ENCODE data around the gene ZNF827.

The ZNF827 gene

DNA sequence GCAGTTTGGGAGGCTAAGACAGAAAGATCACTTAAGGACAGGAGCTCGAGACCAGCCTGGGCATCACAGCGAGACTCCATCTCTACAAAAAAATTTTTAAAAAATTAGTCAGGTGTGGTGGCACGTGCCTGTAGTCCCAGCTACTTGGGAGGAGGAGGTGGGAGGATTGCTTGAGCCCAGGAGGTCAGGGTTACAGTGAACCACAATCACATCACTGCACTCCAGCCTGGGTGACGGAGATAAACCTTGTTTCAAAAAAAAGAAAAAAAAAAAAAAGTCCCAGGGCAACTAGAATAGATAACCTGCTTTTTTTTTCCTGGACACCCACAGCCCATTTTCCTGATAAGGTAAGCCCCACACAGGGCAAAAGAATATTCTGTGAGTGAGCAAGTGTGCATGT is 162.4 kb downstream of the ZNF827 start:
- FAIRE-seq (no peak), DNase-seq (ENCODE audit: extremely low spot score, insufficient read length, low read depth) (no peak)

DNA sequence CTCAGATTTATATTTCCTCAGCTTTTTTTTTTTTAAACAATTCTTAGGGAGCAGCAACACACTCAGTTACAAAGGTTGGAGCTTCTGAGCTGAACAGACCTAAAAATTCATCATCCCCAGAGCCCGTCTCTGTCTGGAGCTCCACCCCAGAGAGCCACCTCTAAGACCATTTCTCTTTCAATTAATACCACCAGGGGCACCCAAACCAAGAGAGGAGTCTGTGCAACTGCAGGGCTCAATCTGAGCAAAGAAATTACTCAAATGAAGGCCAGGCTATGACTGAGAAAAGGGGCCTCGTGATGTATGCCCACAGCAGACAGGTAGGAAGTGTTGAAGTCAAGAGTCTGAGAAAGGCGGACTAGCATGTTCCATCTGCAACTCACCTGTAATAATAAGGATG is 163.2 kb downstream of the ZNF827 start:
- DNase-seq (ENCODE audit: extremely low spot score, insufficient read length, low read depth) (no peak), FAIRE-seq (no peak)

DNA sequence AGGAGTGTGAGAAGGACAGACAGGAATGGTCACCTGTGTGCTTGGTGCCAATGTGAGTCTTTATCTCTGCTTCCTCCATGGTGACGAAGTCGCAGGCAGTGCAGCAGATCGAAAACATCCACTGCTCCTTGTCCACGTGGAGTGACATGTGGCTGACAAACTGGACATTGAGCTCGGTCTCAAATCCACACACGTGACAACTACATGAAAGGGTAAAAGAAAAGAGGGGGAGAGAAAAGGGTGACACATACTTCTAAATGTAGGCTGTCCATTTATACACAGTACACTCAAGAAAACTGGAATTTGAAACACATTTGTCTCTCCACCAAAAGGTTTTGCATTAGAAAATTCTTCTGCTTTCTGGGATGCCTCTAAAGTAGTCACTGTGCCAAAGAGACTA is 164.2 kb downstream of the ZNF827 start:
- DNase-seq (ENCODE audit: extremely low spot score, insufficient read length, low read depth) = no peak
- no peak for FAIRE-seq

DNA sequence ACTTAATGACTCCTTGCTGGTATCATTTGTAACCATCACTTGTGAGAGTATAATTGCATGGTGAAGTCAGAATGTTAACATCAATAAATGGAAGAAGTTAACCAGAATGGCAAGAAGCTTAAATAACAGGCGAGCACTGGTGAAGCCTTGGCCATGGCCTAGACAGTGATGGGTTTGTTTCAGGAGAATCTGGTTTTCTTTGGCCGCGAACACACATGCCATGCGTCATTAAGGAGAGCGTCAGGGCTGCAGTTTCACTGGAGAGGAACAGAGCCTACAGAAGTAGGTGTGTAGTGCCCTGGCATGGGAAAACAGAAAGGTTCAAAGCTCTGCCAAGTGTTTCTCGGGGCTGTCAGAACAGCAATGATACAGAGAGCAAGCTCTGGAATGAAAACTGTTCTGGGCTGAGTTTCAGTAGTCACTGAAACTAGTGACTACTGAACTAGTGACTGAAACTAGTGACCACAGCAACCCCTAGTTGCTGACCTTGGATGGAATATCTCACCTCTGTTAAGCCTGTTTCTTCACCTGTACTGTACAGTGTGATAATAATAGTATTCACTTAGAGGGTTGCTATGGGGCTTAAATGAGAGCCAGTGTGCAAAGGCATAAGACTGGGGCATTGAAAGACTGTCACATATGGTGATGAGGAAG is 164.9 kb downstream of the ZNF827 start:
- DNase-seq (ENCODE audit: extremely low spot score, insufficient read length, low read depth) (peak; percentile 22), FAIRE-seq (peak; percentile 91)

DNA sequence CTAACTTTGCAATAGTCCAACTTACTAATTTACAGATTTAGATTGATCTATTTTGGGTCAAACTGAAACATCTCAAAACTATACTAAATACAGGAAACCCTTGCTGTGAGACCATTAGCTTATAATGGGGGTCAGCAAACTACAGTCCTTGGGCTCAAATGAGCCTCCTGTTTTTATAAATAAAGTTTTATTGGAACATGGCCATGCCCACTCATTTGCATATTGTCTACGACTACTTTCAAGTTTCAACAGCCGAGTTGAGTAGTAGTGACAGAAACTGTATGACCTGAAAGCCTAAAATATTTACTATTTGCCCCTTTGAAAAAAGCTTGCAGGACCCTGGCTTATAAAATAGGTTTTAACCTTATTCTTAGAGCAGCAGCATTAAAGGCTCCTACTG is 166.3 kb downstream of the ZNF827 start:
- DNase-seq (ENCODE audit: extremely low spot score, insufficient read length, low read depth) (no peak), FAIRE-seq (no peak)

DNA sequence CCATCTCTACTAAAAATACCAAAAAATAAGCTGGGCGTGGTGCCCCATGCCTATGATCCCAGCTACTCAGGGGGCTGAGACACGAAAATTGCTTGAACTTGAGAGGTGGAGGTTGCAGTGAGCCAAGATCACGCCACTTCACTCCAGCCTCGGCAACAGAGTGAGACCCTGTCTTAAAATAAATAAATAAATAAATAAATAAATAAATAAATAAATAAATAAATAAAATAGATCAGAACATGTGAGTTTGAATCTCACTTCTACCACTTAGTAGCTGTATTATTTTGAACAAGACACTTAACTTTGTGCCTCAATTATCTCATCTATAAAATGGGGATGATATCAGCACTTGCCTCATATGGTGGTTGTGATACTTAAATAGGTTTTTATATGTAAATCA is 168.5 kb downstream of the ZNF827 start:
- FAIRE-seq = no peak

DNA sequence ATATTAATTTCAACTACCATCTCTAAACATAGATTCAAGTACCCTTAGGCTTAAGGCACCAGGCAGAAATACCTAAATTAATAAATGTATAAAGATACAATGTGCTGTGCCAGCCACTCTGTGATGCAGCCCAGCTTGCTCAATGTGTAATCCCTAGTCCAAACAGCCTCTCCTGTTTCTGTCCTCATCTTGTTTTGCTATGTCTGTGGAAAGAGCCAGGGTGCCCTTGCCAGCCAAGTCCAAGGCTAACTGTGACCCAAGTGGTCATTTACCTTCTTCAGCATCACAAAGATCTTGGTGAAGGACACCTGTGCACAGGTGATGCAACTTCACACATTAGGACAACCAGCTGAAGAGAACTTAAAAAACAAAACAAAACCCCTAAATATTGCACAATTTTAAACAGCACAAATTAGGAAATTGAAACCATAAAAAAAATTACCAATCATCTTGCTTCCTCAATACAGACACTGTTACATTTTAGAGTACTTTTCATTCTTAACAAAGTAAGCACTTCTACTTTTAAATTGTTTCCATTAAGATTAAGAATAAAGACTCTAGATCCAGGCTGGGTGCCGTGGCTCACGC is 169.1 kb downstream of the ZNF827 start:
- DNase-seq (ENCODE audit: extremely low spot score, insufficient read length, low read depth) = no peak
- no peak for FAIRE-seq

More for the DNA sequence above, 168.5 kb downstream of the ZNF827 start:
- no peak for DNase-seq (ENCODE audit: extremely low spot score, insufficient read length, low read depth)

DNA sequence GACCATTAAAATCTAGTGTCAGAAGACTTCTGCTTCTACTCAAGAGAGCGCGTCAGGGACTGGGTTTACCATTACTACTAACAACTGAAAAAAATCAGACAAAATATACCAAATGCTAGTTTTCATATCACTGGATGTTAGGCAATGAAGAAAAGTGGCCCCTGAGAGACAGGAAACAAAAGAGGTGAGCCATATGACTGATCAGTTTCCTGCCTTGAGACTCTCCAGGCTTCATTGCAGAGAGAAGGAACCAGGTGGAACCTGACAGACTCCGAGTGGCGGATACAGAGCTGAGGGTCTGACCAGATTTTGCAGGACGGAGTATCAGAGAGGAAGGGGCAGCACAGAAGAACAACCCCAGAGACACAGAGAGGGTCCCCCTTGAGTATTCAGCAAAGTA is 172.3 kb downstream of the ZNF827 start:
- FAIRE-seq = no peak

DNA sequence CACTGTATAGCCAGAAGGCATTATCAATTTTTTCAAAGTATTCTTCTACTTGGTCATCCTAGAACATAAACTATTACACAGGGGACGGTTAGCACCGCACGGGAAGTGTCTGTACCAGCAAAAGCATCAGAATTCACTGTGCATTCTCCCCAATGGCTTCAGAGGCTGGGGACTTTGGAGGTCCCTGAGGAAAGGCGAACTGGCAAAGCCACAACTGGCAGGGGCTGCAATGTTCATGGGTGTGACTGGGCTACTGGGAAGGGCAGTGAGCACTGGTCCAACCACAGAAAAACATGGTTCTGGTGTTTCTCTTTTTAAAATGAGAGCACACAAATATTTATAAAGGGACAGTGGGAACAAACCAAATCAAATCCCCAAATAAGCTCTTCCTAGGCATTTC is 175.2 kb downstream of the ZNF827 start:
- no peak for DNase-seq (ENCODE audit: extremely low spot score, insufficient read length, low read depth)
- no peak for FAIRE-seq

More for the DNA sequence above, 172.3 kb downstream of the ZNF827 start:
- DNase-seq (ENCODE audit: extremely low spot score, insufficient read length, low read depth) = no peak

DNA sequence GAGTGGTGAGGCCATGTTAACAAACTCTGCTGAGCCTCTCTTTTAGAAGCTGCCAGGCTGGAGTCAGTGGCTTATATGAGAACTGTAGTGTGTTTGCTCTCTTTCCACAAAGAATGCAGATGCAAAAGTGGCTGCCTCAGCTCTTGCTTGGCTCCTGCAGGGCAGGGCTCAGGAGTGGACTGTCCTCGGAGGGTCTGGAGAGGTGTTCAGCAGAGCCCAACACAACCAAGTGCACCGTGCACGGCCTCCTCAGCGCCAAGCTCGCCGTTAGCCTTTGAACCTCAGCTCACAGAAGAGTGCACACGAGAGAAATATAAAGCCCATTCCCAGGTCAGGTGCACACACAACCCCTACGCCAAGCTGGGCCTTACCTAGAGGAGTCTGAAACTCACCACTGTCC is 175.9 kb downstream of the ZNF827 start:
- FAIRE-seq (no peak), DNase-seq (ENCODE audit: extremely low spot score, insufficient read length, low read depth) (no peak)

DNA sequence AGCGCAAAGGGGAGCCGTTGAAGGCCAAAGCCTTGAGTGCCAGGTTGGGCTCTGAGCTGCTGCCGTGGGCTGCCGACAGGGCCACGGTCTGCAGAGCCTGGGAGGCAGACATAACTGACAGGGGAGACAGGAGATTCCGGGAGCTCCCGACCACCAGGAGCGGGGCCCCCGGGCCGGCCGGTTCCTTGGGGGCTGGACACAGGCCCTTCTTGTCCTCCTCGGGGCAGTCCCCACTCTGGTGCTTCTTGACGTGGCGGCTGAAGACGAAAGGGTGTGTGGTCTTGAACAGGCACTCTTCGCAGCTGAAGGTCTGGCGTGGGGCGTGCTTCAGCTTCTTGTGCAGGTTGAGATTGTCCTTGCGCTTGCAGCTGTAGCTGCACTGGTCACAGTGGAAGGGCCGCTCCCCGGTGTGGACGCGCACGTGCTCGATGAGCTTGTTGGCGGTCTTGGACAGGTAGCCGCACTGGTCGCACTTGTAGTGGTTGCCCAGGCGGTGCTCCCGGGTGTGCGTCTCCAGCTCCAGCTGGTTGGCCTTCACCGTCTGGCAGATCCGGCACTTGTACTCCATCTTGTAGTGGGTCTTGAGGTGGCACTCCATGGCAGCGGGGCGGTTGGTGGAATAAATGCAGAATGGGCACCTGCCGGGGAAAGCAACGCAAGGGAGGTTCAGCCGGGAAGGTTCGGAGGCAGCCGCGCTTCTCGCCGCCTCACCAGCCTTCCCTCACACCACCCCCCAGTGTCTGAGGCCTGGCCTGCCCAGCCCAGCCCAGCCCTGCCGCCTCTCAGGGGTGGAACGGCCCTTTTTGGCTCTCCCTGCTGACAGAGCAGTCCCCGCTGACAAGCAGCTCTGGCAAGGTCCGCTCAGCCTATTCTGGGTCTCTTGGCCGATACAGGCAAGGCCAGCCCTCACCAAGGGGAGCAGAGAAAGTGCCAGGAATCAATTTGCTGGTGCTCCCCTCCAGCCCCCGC is 177.4 kb downstream of the ZNF827 start:
- FAIRE-seq (no peak), DNase-seq (ENCODE audit: extremely low spot score, insufficient read length, low read depth) (no peak)

DNA sequence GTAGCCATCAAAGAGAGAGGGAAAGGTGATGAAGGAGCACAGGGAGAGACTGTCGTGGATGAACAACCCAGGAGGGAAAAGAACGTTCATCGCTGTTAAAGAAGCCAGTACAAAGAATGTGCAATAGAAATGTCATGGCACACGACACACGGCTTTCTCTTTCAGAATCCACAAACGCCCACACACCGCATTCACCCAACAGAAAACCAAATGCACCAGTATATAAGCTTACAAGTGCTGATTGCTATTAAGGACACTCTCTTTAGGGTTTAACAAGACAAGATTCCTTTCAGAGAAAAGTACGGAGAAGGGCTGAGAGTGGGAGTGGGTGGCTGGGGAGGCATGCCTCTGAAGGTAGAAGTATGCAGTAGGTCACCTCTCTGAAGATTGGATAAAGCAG is 178.4 kb downstream of the ZNF827 start:
- FAIRE-seq = no peak

DNA sequence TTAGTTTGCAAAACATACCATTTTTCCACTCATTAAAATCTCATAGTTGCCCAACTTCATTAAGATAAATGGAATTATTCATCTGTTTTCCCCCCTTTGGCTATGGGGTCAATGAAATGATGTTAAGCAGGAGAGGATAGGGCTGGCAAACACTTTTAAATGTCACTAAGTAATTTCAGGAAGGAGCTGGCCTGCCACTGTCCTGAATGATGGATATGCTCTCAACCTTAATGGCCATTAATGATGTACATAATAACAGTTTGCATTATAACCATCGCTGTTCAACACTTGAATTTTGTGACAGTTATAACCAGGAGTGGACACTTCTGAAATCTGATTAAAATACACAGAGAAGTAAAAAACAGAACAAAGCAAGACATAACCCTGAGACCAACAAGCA is 181.4 kb downstream of the ZNF827 start:
- peak; percentile 9 for FAIRE-seq
- DNase-seq (ENCODE audit: extremely low spot score, insufficient read length, low read depth) = no peak

More for the DNA sequence above, 178.4 kb downstream of the ZNF827 start:
- no peak for DNase-seq (ENCODE audit: extremely low spot score, insufficient read length, low read depth)

DNA sequence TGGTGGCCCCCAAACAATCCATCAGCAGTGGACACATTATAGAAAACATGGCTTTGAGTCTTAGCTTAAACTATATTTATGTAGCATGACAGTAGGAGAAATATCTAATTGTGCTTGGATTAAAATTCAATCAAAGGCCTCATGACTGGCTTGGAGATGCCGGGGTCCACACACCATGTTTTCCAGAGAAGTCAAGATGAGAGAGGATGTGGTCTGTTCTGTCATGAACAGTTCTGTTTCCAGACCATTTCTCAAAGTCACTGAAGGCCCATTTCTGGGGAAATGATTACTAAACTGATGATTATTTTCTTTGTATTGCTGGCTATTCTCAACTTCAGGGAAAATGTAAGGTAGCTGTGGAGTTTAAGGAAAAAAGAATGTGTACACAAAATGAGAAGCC is 182.4 kb downstream of the ZNF827 start:
- FAIRE-seq = no peak
- no peak for DNase-seq (ENCODE audit: extremely low spot score, insufficient read length, low read depth)

DNA sequence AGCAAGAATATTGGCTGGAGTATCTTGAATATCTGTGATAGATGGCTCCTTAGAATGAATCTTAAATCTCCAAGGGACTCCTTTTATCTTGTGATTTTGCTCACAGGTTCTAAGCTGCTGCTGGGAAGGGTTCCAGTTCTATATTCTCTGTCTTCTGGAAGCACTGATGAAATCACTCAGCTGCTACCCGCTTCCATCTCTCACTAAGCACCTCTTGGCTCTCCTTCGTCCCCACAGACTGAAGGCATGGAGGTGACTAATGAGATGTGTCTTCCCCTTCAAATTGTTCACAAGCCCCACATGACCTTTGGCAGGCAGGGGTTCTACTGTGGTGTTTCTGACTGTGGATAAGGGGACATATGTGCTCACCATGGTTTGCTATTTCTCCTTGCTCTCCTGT is 182.8 kb downstream of the ZNF827 start:
- no peak for DNase-seq (ENCODE audit: extremely low spot score, insufficient read length, low read depth)
- no peak for FAIRE-seq

DNA sequence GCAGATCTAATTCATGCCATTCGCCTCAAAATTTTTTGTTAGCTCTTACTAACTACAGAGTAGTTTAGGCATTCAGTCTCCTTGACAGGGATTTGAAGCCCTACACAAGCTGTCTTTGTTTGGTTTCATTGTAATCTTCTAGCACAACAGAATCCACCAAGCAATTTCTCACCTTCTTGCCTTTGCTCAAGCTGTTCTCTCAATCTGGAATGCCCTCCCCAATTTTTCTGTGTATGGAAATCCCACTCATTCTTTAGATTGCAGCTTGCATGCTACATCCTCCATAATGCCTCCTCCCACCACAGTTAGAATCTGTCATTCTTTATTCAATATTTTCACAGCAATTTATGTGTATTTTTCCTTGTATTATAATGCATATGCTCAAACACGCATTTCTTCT is 195.0 kb downstream of the ZNF827 start:
- DNase-seq (ENCODE audit: extremely low spot score, insufficient read length, low read depth) = no peak
- FAIRE-seq = no peak

DNA sequence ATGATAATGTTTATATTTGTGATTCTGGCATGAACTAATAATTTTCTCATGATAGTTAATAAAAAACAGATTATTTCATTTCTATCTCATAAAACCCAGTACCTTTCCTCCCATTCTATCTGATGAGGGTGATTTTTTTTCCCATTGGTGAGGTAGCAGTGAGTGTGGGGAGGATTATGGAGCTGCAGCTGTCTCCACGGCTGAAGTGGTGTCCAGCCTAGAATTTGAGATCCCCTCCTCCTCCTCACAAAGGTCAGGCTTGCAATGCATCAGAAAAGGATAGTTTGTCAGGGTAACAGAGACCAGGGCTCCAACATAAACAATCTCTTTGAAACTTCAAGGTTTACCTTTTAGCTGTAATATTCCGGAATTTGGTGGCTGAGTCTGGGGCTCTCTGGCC is 197.8 kb downstream of the ZNF827 start:
- FAIRE-seq (no peak), DNase-seq (ENCODE audit: extremely low spot score, insufficient read length, low read depth) (no peak)

DNA sequence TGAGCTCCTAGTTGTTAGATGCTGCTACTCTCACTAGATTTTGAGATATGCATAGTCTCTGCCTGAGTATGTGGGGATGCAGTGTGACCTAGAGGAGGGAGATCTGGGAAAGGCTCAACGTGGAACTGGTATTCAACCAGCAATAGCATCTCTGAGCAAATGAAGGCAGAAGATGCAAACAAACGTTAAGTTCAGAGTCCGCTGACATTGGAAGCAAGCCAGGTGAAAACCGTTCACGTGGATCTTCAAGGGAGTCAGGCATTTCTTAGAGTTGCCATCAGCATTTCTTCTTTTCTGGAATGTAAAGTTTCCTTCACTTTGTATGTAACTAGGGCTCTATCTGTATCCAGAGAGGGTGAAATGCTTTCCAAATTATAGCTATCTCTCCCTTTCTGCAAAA is 198.8 kb downstream of the ZNF827 start:
- FAIRE-seq (no peak), DNase-seq (ENCODE audit: extremely low spot score, insufficient read length, low read depth) (no peak)

DNA sequence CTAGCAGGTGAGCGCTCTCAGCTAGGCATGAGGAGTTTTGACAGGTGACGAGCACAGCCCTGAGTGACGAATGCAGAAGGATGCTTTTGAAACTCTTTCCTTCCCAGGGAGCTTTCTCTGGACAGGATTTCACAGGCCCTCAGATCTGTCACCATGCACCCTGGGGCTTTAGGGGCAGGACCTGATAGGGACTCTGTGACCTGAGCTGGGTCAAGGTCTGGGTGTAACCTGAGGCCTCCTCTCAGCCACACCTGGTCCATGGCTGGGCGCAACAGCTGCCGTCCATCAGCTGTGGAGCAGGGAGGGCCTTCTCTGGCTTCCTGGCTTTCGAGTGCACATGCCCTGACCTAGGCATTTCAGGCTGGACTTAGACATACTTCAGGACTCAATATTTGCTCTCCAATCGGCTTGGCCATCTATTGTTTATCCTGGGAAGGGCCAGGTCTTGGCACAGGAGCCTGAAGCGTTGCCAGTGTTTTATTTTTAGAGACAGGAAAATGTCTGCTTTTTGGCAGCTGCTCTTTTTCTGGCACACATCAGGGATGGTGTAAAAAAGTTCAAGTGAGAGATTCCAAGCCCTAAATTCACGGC is 202.3 kb downstream of the ZNF827 start:
- FAIRE-seq = no peak
- no peak for DNase-seq (ENCODE audit: extremely low spot score, insufficient read length, low read depth)

DNA sequence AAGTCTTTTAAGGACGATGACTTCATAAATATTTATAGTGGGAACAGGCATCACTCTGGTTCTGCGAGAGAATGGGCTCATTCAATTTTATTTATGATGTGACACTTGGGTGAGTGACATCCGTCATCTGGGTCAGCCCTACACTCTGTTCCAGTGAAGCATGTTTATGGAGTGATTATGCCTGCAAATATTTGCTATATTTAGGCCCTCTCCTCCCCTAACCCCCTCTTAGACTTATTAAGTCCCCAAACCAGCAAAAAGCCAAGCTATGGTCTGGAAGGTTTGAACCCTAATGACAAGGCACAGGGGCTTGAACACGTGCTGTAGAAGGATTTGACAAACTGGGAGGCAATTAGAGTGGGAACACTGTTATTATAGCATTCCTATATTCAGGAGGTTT is 202.8 kb downstream of the ZNF827 start:
- FAIRE-seq = no peak
- DNase-seq (ENCODE audit: extremely low spot score, insufficient read length, low read depth) = no peak

DNA sequence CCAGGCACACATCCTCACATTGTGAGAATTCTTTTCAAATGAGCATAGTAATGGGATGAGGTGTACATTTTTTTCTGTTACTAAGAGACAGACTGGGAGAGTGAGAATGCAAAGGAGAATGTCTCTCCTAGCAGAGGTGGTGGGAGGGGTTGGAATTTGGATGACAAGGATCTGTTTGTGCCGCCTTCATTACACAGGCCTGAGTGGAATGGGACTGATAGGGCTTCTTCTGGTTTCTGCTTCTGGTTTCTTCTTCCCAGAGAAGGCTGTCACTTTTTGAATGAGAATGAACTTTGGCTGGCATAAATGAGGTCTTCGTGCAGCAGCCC is 203.3 kb downstream of the ZNF827 start:
- FAIRE-seq = no peak
- DNase-seq (ENCODE audit: extremely low spot score, insufficient read length, low read depth) = no peak
